Activated CD4-positive, alpha-beta T cell treated with anti-CD3 and anti-CD28 coated beads for 36 hours (primary cell): Measurements from ENCODE around the gene RIPK1. TPM values are rescaled to one million over a fixed set of nuclear protein-coding genes. Genes with fewer than 3 reads are reported as not detected.
A peak's percentile ranks its signal among the peaks of the same experiment; 100 is the strongest.

ENCODE experiments used
- ATAC-seq: fragments of 200-7000 bp; cut with Tn5 transposase; one replicate; pipeline ENCODE4 v1.10.0; 2021; ENCODE audit warnings: mild to moderate bottlenecking, moderate library complexity
- CTCF ChIA-PET: fragments of 350-600 bp; sonication (Branson Sonifier 250); formaldehyde crosslinking; loops from one replicate; lab custom pipeline; 2021; ENCODE audit warnings: antibody characterized with exemption; lab: Charles Lee
- POLR2A ChIA-PET: fragments of 350-600 bp; sonication (Branson Sonifier 250); formaldehyde crosslinking; loops from one replicate; lab custom pipeline; 2021; ENCODE audit warnings: antibody characterized with exemption, inconsistent platforms; lab: Charles Lee
- DNase-seq: peaks from one replicate; pipeline ENCODE4 v3.0.0-alpha.2; 2020
- H3K27ac Mint-ChIP-seq: one replicate; pipeline ENCODE4 v1.8.0; 2021; ENCODE audit warnings: mixed read lengths
- H3K27me3 Mint-ChIP-seq: one replicate; pipeline ENCODE4 v1.8.0; 2021; ENCODE audit warnings: mixed read lengths
- H3K36me3 Mint-ChIP-seq: one replicate; pipeline ENCODE4 v1.8.0; 2021; ENCODE audit warnings: low read depth, mixed read lengths
- H3K4me1 Mint-ChIP-seq: one replicate; pipeline ENCODE4 v1.8.0; 2021; ENCODE audit warnings: mixed read lengths
- H3K4me3 Mint-ChIP-seq: one replicate; pipeline ENCODE4 v1.8.0; 2021; ENCODE audit warnings: mild to moderate bottlenecking, moderate library complexity, mixed read lengths
- H3K9me3 Mint-ChIP-seq: one replicate; pipeline ENCODE4 v1.8.0; 2021; ENCODE audit warnings: low read depth, mixed read lengths
- intact Hi-C, 2 experiments: fragments of 100-400 bp; cut with DNase I in 1 of 2; cut with micrococcal nuclease in 1 of 2; formaldehyde crosslinking; loops; one replicate each; pipeline versions ENCODE4 v1.14.2 to v1.15.1; 2022 to 2024; cut with DNase I, micrococcal nuclease
- total RNA-seq, 2 experiments: library from RNA; stranded (reverse); gene quantifications; one replicate each; pipeline ENCODE4 v1.2.3, GENCODE V29; 2021

Gene RIPK1
- total RNA-seq, 2 experiments from 2014 or later = 17.4 to 19.3 TPM

DNA sequence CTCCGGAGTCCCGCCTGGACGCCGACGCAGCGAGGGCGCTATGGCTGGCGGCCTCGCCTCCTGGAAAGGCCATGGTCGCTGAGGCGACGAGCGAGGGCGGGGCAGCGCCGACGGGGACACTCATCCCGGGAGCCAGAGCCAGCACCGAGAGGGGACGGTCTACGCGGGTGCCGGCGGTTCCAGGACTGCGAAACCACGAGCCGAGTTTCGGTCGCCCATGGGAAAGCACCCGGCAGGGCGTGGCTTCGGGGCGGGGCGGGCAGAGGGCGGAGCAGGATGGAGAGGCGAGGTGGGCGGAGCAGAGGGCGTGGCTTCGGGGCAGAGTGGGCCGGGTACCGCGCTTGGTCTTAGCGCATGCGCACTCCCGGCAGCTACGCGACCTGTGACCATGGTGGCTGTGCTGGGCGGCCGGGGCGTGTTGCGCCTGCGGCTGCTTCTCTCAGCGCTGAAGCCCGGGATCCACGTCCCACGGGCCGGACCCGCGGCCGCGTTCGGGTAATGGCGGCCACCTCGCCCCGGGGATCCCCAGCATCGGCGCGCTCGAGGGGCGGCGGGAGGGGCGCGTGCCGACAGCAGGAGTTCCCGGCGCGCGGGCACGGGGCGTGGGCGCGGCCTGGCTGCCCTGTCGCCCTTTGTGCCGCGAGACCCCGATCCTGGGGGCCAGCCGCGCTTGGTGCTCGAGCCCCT is 50.2 kb downstream of the RIPK1 start, which contains the start of gene BPHL:
TSS of gene BPHL (plus strand) at position 359 of the 687 bp plus-strand sequence. CDS start at position 389, 30 bp downstream.
- H3K4me3 Mint-ChIP-seq = peak within 1 kb of the TSS; percentile 76
- ATAC-seq = peak; percentile 90
- ChIA-PET POLR2A (interaction anchor here (0.5 to 0.9 kb wide), 2 partner anchors 59 to 92 kb away, joined by 4 to 7 read pairs; no protein-coding TSS in a partner anchor), CTCF (interaction anchor here (0.6 to 0.7 kb wide), 2 partner anchors 10 to 133 kb away, joined by 3 read pairs; no protein-coding TSS in a partner anchor)
- H3K27me3 Mint-ChIP-seq = no peaks in the 10 kb centered on the region
- H3K36me3 Mint-ChIP-seq = peaks cover 1% of the 10 kb centered on the region
- peaks cover 22% of the 10 kb centered on the region for H3K4me1 Mint-ChIP-seq
- intact Hi-C loops = loop anchor here (1.0 to 5.0 kb wide), 17 partner anchors 8 to 1017 kb away; partner anchors contain the start of genes NQO2 (in 2 of the 2), PSMG4 (in 2 of the 2), RIPK1 (in 2 of the 2) and ECI2 (in 1 of the 2)
- peak within 1 kb of the TSS; percentile 60 for H3K27ac Mint-ChIP-seq
- DNase-seq = peak; percentile 100
- H3K9me3 Mint-ChIP-seq = no peaks in the 10 kb centered on the region

DNA sequence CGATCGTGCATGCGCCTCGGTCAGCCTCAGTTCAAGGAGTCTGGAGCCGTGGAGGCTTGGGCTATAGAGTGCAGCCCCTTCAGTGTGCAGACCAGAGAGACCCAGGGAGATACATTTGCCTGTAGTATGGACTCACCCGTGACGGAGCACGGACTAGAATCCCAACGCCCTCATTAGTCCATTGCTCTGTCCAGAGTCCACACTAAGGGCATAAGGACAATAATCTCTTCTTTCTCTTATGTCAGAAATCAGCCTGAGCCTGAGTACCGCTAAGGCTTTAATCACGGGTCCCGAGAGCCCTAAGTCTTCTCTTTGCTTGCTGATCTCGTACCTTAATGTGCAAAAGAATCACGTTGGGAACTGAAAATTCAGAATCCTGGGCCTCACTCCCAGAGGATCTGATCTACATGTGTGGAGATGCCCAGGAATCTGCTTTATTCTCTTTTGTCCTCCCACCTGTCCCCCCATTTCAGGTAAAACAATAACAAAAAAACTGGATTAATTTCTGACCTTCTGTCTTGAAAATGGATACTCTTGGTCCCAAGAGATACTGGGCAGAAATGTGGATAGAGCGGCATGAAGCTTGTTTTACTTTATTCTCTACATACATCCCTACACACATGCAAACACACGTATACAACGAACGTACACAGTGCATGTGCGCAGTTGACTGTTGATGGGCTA is 50.9 kb downstream of the RIPK1 start:
- peak overlapping the region; percentile 58 for H3K27ac Mint-ChIP-seq
- H3K27me3 Mint-ChIP-seq = no peaks in the 10 kb centered on the region
- DNase-seq (no peak), ATAC-seq (peak; percentile 24)
- peaks cover 28% of the 10 kb centered on the region for H3K4me1 Mint-ChIP-seq
- intact Hi-C loops = loop anchor here (2.0 to 5.0 kb wide), 3 partner anchors 44 to 338 kb away; partner anchors contain the start of gene SLC22A23 (in 1 of the 2)
- CTCF ChIA-PET = interaction anchor here (0.6 to 1.1 kb wide), 8 partner anchors 43 to 891 kb away, joined by 3 to 4 read pairs (median 3); partner anchors contain the start of genes NQO2 and PSMG4
- H3K4me3 Mint-ChIP-seq = peak overlapping the region; percentile 76
- H3K9me3 Mint-ChIP-seq = no peaks in the 10 kb centered on the region
- POLR2A ChIA-PET = interaction anchor here (0.9 kb wide), 1 partner anchor 91 kb away, joined by 7 read pairs; no protein-coding TSS in a partner anchor
- no peaks in the 10 kb centered on the region for H3K36me3 Mint-ChIP-seq

DNA sequence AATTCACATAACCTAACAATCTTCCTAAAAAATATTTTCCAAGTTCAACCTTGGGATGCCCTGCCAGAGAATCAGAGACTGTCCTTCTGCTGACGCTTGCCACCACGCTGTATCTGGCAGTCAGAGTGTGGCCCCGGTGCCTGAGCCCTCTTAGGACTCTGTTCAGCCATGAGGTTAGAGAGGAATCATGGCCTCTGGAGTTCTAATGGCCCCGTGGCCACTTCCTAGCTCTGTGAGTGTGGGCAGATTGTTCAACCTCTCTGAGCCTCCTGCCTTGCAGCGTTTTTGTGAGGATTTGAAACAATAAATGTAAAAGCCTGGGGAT is 52.4 kb downstream of the RIPK1 start:
- Mint-ChIP-seq H3K4me3 (no peak overlapping the region), H3K4me1 (peaks cover 29% of the 10 kb centered on the region), H3K9me3 (no peaks in the 10 kb centered on the region), H3K27ac (no peak overlapping the region), H3K36me3 (no peaks in the 10 kb centered on the region), H3K27me3 (no peaks in the 10 kb centered on the region)
- ChIA-PET POLR2A (interaction anchor here (0.6 kb wide), 1 partner anchor 728 kb away, joined by 3 read pairs; the partner anchor contains the start of gene FAM50B), CTCF (interaction anchor here (1.0 kb wide), 2 partner anchors 8 to 131 kb away, joined by 3 read pairs; no protein-coding TSS in a partner anchor)
- intact Hi-C loops = loop anchor here in 1 of 2 experiments (10.0 kb wide), 1 partner anchor 614 kb away; no protein-coding TSS in a partner anchor
- ATAC-seq (no peak), DNase-seq (no peak)

DNA sequence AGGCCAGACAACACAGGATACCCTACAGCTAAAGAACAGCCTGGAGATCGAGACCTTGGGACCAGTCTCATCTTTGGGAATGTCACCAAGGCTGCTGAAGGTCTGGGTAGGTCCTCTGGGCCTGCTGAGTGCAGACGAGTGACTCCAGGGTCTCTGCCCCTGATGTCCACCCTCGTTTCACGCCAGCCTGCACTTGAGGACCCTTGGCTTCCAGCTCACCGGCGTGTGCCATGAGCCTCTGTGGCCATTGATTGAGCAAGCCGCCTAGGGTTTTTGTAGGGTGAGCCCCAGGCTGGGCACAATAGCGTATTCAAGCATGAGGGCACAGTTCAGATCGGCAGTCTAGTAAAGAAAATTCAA is 54.5 kb downstream of the RIPK1 start:
- ChIA-PET POLR2A (no interaction called here), CTCF (interaction anchor here (0.6 to 1.7 kb wide), 4 partner anchors 95 to 834 kb away, joined by 3 to 6 read pairs (median 3); no protein-coding TSS in a partner anchor)
- no peak for DNase-seq
- Mint-ChIP-seq H3K36me3 (no peaks in the 10 kb centered on the region), H3K4me3 (no peak overlapping the region), H3K27ac (no peak overlapping the region), H3K27me3 (no peaks in the 10 kb centered on the region), H3K4me1 (peaks cover 20% of the 10 kb centered on the region), H3K9me3 (no peaks in the 10 kb centered on the region)
- no peak for ATAC-seq
- intact Hi-C loops = loop anchor here in 1 of 2 experiments (10.0 kb wide), 1 partner anchor 612 kb away; no protein-coding TSS in a partner anchor

DNA sequence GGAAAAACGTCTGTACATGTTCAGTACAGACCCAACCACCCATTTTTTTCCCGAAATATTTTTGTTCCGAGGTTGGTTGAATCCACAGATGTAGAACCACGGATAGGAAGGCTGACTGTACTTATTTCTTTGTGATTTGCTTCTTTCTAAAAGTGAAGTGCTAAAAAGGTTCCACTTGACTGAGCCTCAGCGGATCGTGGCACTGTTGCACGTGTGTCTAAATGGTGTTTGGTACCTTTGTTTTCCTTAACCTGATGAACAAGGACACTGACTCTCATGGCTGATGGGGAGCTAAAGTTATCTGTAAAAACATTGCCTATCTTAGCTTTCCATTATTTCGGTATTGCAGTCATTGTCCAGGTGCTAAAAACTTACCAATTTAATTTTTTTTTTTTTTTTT is 56.4 kb downstream of the RIPK1 start:
- peaks cover 12% of the 10 kb centered on the region for H3K4me1 Mint-ChIP-seq
- POLR2A ChIA-PET = no interaction called here
- H3K36me3 Mint-ChIP-seq = peaks cover 11% of the 10 kb centered on the region
- DNase-seq = no peak
- no peaks in the 10 kb centered on the region for H3K27me3 Mint-ChIP-seq
- no peak overlapping the region for H3K27ac Mint-ChIP-seq
- CTCF ChIA-PET = interaction anchor here (6.6 kb wide), 1 partner anchor 126 kb away, joined by 67 read pairs; no protein-coding TSS in a partner anchor
- ATAC-seq = no peak
- no peaks in the 10 kb centered on the region for H3K9me3 Mint-ChIP-seq
- H3K4me3 Mint-ChIP-seq = no peak overlapping the region
- intact Hi-C loops = loop anchor here (5.0 to 10.0 kb wide), 2 partner anchors 333 to 610 kb away; partner anchors contain the start of gene SLC22A23 (in 1 of the 2)

DNA sequence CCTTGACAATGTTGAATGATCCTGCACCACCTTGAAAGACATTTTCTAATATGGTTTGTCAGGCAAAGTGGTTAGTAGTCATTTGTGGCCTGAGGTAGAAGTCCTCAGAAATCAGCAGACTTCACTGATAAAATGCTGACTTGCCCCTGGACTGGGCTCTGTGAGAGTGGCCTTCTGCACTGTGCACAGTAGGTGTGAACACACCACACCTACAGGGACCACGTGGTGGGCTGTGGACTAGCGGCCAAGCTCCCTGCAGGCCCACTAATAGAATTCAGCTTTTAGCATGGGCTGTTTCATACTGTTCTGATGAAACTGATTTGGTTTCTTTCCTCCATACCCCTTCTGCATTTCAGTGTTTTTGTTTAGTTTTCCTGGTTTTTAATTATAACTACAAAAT is 57.5 kb downstream of the RIPK1 start:
- intact Hi-C loops = loop anchor here (1.0 to 10.0 kb wide), 7 partner anchors 8 to 609 kb away; partner anchors contain the start of genes PSMG4 (in 2 of the 2), BPHL (in 1 of the 2), SLC22A23 (in 1 of the 2) and TUBB2A (in 1 of the 2)
- Mint-ChIP-seq H3K4me1 (peaks cover 10% of the 10 kb centered on the region), H3K27me3 (no peaks in the 10 kb centered on the region), H3K36me3 (peaks cover 13% of the 10 kb centered on the region), H3K27ac (no peak overlapping the region), H3K9me3 (no peaks in the 10 kb centered on the region), H3K4me3 (no peak overlapping the region)
- POLR2A ChIA-PET = no interaction called here
- ATAC-seq (no peak), DNase-seq (no peak)
- CTCF ChIA-PET = interaction anchor here (0.6 to 6.6 kb wide), 8 partner anchors 40 to 135 kb away, joined by 3 to 67 read pairs (median 4); no protein-coding TSS in a partner anchor

DNA sequence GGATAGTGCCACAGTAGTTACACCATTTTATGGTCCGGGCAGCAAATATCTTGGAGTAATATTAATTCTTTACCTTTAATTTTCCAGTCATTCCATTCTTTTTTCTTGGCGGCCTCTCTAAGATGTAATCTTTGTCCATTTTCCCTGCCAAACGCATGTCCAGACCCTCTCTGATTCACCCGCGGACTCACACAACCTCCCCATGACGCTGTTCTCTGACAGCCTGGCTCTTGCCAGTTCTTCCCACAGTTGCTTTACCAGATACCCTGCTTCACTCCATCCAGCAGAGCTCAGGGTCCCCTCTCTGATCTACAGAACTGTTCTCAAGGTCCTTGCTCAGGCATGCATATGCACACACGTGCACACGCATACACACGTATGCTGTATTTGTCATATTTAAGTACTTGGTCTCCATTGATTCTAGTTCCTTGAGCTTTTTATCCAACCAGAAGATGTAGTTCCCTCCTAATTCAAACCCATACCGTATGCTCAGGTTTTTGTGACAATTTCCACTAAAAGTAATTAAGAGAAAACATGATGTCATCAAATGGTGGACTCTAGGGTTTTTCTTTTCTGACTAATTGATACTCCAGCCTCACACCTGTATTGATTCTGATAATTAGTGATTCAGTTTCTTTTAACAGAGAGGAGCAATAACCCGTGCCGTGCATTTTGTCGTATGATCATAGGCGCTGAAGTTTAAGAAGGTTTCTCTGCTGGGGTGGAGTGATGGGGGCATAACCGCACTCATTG is 60.2 kb downstream of the RIPK1 start:
- Mint-ChIP-seq H3K27me3 (no peaks in the 10 kb centered on the region), H3K36me3 (peaks cover 22% of the 10 kb centered on the region), H3K27ac (no peak overlapping the region), H3K9me3 (no peaks in the 10 kb centered on the region), H3K4me3 (no peak overlapping the region), H3K4me1 (peaks cover 7% of the 10 kb centered on the region)
- ChIA-PET POLR2A (interaction anchor here (0.6 kb wide), 1 partner anchor 104 kb away, joined by 3 read pairs; no protein-coding TSS in a partner anchor), CTCF (interaction anchor here (1.2 to 6.6 kb wide), 3 partner anchors 10 to 122 kb away, joined by 3 to 67 read pairs (median 5); partner anchors contain the start of gene BPHL)
- no peak for DNase-seq
- intact Hi-C loops = loop anchor here (5.0 to 10.0 kb wide), 2 partner anchors 329 to 606 kb away; partner anchors contain the start of gene SLC22A23 (in 1 of the 2)
- no peak for ATAC-seq

DNA sequence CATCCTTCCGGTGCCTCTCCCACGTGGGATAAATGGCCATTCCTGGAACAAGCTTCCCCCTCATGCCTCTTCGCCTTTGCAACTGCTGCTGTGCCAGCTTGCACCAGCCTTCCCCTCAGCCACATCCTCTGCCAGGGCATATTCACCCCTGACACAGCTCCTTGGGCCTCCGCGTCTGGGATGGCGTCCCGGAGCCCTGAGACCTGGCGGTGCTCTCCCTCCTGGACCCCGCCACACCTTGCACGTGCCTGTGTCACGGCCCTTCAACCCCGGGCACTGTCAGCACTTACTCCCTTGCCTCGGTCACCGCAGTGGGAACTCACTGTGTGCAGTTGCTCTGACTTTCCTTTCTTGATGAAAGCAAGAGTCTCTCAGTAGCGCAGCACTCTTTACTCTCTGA is 63.4 kb downstream of the RIPK1 start:
- CTCF ChIA-PET = no interaction called here
- H3K4me1 Mint-ChIP-seq = no peaks in the 10 kb centered on the region
- peaks cover 26% of the 10 kb centered on the region for H3K36me3 Mint-ChIP-seq
- H3K9me3 Mint-ChIP-seq = no peaks in the 10 kb centered on the region
- H3K27me3 Mint-ChIP-seq = no peaks in the 10 kb centered on the region
- ATAC-seq = no peak
- POLR2A ChIA-PET = no interaction called here
- H3K4me3 Mint-ChIP-seq = no peak overlapping the region
- no peak overlapping the region for H3K27ac Mint-ChIP-seq
- intact Hi-C loops = no loop called here
- DNase-seq = no peak

DNA sequence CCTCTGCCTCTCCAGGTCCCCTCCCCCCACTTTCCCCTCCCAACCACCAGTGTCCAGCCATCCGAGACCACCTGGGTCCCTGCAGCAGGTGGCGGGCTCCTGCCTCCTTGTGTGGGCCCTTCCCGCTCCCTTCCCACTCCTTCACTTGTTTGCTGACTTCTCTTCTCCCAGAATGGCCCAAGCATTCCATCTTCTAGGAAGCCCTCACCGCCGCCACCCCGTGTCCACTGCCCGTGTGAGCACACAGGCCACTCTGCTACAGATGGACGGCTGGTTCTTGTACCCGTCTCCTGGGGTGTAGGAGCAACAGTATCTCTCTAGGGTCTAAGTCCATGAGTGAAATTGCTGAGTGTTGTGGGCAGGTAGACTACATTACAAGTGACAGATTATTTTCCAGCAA is 65.2 kb downstream of the RIPK1 start:
- peaks cover 29% of the 10 kb centered on the region for H3K36me3 Mint-ChIP-seq
- DNase-seq = no peak
- POLR2A ChIA-PET = no interaction called here
- peaks cover 2% of the 10 kb centered on the region for H3K4me1 Mint-ChIP-seq
- no peak overlapping the region for H3K4me3 Mint-ChIP-seq
- no peaks in the 10 kb centered on the region for H3K27me3 Mint-ChIP-seq
- H3K27ac Mint-ChIP-seq = no peak overlapping the region
- intact Hi-C loops = no loop called here
- no peaks in the 10 kb centered on the region for H3K9me3 Mint-ChIP-seq
- CTCF ChIA-PET = no interaction called here
- ATAC-seq = no peak

DNA sequence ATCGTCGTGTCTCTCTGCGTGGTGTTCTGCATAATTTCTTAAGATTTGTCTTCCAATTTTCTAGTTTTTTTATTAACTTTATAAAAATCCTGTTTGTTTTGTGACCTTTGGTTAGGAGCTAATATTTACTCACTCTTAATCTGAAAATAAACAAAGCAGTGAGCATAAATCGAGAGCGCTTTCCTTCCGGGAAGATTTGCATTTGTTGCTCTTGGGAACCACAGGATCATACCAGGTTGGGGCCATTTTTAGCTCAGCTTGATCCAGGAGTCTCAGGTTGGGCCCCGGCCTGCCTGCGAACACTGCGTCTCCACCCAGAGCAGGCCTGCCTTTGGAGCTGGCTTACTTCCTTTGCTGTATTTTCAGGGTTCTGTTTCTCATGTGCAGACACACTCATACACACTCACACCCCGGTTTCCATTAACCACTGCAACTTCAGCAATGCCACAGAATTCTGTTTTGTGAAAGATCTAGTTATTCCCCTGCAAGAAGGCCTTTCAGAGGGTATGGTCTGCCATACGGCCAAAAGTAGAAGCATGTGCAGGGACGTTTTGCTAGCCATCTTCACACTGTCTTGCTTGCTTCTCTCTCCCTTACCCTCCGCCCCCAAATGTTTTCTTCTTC is 67.5 kb downstream of the RIPK1 start:
- H3K27me3 Mint-ChIP-seq = no peaks in the 10 kb centered on the region
- no peaks in the 10 kb centered on the region for H3K9me3 Mint-ChIP-seq
- ATAC-seq (no peak), DNase-seq (no peak)
- H3K4me3 Mint-ChIP-seq = no peak overlapping the region
- ChIA-PET POLR2A (no interaction called here), CTCF (no interaction called here)
- H3K4me1 Mint-ChIP-seq = peaks cover 7% of the 10 kb centered on the region
- peaks cover 34% of the 10 kb centered on the region for H3K36me3 Mint-ChIP-seq
- no peak overlapping the region for H3K27ac Mint-ChIP-seq
- intact Hi-C loops = no loop called here
